ENCODE results near the gene PSMA2. TPM values are rescaled to one million over a fixed set of nuclear protein-coding genes. Genes with fewer than 3 reads are reported as not detected.

PSMA2 gene
- total RNA-seq, 1 experiment from 2014 or later, result 175 TPM

GRCh38 chr7:42868480-42868879 is 63.5 kb downstream of the PSMA2 start:
- Histone ChIP-seq H3K79me2 (ENCODE audit: low read depth) (no peaks in the 10 kb centered on the region), H2AFZ (no peak overlapping the region), H3K9me3 (ENCODE audit: insufficient read depth, low read depth) (no peaks in the 10 kb centered on the region), H3K4me2 (no peak overlapping the region), H3K27ac (no peak overlapping the region), H3K4me1 (replicated peaks; ENCODE audit: insufficient read depth) (no peaks in the 10 kb centered on the region), H3K36me3 (ENCODE audit: low read depth) (no peaks in the 10 kb centered on the region), H3K9me2 (ENCODE audit: insufficient read depth) (no peaks in the 10 kb centered on the region), H4K20me1 (ENCODE audit: insufficient read depth) (no peaks in the 10 kb centered on the region), H3K4me3 (no peak overlapping the region), H3F3A (ENCODE audit: insufficient read depth, low read depth) (no peaks in the 10 kb centered on the region), H3K27me3 (ENCODE audit: insufficient read depth, low read depth) (peaks cover 34% of the 10 kb centered on the region)
- BruUV-seq (replicated peaks), result no TSS peak
- no peak for DNase-seq
- CTCF ChIA-PET, result no interaction called here
- TF ChIP-seq EZH2 (IDR thresholded peaks at IDR 0.05; ENCODE audit: low read depth), result no peak
- no peak for TF ChIP-seq CTCF (conservative IDR thresholded peaks at IDR 0.05)
- intact Hi-C loops (cut with micrococcal nuclease; ENCODE audit: unreplicated experiment), result no loop called here
- POLR2A ChIA-PET (ENCODE audit: unreplicated experiment), result no interaction called here

Other genes starting within 250 kb of the PSMA2 start
- gene C7orf25, start 20.1 kb downstream of the PSMA2 start, total RNA-seq (2021), result 4.9 and 7.3 TPM in 2 replicates
- 45.5 and 50.6 TPM in 2 replicates for gene MRPL32, start 202 bp upstream of the PSMA2 start, total RNA-seq (2021)
- 0.48 and 2.7 TPM in 2 replicates for gene HECW1, start 180.5 kb upstream of the PSMA2 start, total RNA-seq (2021)

Measured in PC-9 (cell line).